HepG2 (cell line): Measurements from ENCODE around the gene TCERG1. TPM values are rescaled to one million over a fixed set of nuclear protein-coding genes. Genes with fewer than 3 reads are reported as not detected.
A peak's percentile ranks its signal among the peaks of the same experiment; 100 is the strongest.

Source experiments
- AHR ChIP-seq: IDR thresholded peaks from 2 replicates; pipeline ENCODE4 v1.6.1; 2018; ENCODE audit warnings: missing genetic modification reagents, missing compliant biosample characterization
- DNMT1 ChIP-seq: sonication (generic); formaldehyde crosslinking; IDR thresholded peaks from 2 replicates; pipeline ENCODE4 v1.5.1; 2020; ENCODE audit warnings: mild to moderate bottlenecking, missing genetic modification reagents
- E2F5 ChIP-seq: sonication (generic); formaldehyde crosslinking; conservative IDR thresholded peaks from 2 replicates; pipeline ENCODE4 v1.4.0; 2020; ENCODE audit warnings: missing genetic modification reagents
- FOXM1 ChIP-seq: sonication (generic); formaldehyde crosslinking; IDR thresholded peaks from 2 replicates; pipeline ENCODE4 v1.5.0; 2020; ENCODE audit warnings: missing genetic modification reagents
- KDM5B ChIP-seq: sonication (generic); formaldehyde crosslinking; IDR thresholded peaks from 2 replicates; pipeline ENCODE4 v1.4.0; 2020; ENCODE audit warnings: missing genetic modification reagents, mild to moderate bottlenecking, borderline replicate concordance
- NFKB2 ChIP-seq: sonication (generic); formaldehyde crosslinking; IDR thresholded peaks from 2 replicates; pipeline ENCODE4 v1.4.0; 2020; ENCODE audit warnings: missing genetic modification reagents, borderline replicate concordance
- NRL ChIP-seq: sonication (generic); formaldehyde crosslinking; IDR thresholded peaks from 2 replicates; pipeline ENCODE4 v1.5.0; 2020; ENCODE audit warnings: missing genetic modification reagents, mild to moderate bottlenecking, moderate library complexity, borderline replicate concordance
- RCOR2 ChIP-seq: IDR thresholded peaks from 2 replicates; pipeline ENCODE4 v1.6.1; 2016; ENCODE audit warnings: missing biosample characterization, missing genetic modification reagents
- RXRA ChIP-seq: sonication (generic); formaldehyde crosslinking; IDR thresholded peaks from 2 replicates; pipeline ENCODE4 v1.5.1; 2020; ENCODE audit warnings: missing genetic modification reagents
- SIN3B ChIP-seq: fragments of 150-350 bp; IDR thresholded peaks from 2 replicates; pipeline ENCODE4 v1.6.1; 2014; ENCODE audit warnings: low read length
- TBX2 ChIP-seq: sonication (generic); formaldehyde crosslinking; IDR thresholded peaks from 2 replicates; pipeline ENCODE4 v1.5.0; 2020; ENCODE audit warnings: missing genetic modification reagents, mild to moderate bottlenecking, borderline replicate concordance
- ZNF235 ChIP-seq: sonication (generic); formaldehyde crosslinking; IDR thresholded peaks from 2 replicates; pipeline ENCODE4 v1.8.1; 2023; ENCODE audit warnings: mild to moderate bottlenecking, missing genetic modification reagents, borderline replicate concordance
- ZNF280D ChIP-seq: sonication (generic); formaldehyde crosslinking; IDR thresholded peaks from 2 replicates; pipeline ENCODE4 v1.5.1; 2020; ENCODE audit warnings: mild to moderate bottlenecking, missing genetic modification reagents
- ZNF30 ChIP-seq: sonication (generic); formaldehyde crosslinking; IDR thresholded peaks from 2 replicates; pipeline ENCODE4 v1.5.0; 2020; ENCODE audit warnings: mild to moderate bottlenecking, missing genetic modification reagents
- ZNF446 ChIP-seq: sonication (generic); formaldehyde crosslinking; IDR thresholded peaks from 2 replicates; pipeline ENCODE4 v1.5.0; 2020; ENCODE audit warnings: mild to moderate bottlenecking, missing genetic modification reagents
- ZNF557 ChIP-seq: sonication (generic); formaldehyde crosslinking; IDR thresholded peaks from 2 replicates; pipeline ENCODE4 v1.4.0; 2020; ENCODE audit warnings: missing genetic modification reagents
- ZNF83 ChIP-seq: sonication (generic); formaldehyde crosslinking; IDR thresholded peaks from 2 replicates; pipeline ENCODE4 v1.4.0; 2020; ENCODE audit warnings: missing genetic modification reagents, mild to moderate bottlenecking, borderline replicate concordance
- polyA plus RNA-seq, 8 experiments: library from polyadenylated mRNA; depleted of rRNA in 3 of 8; stranded (reverse) in 7 of 8; unstranded in 1 of 8; fragments of >200 nt; fragmentation: Illumina TruSeq in 4 of 8; extraction: Trizol in 4 of 8; gene quantifications; 2 replicates each; pipeline versions ENCODE4 v1.2.1 to v1.2.3, GENCODE V29; 2011 to 2016; ENCODE audit warnings: low read depth in 4 of 8, missing spikeins in 1 of 8, mixed read lengths in 1 of 8; ENCODE audit not compliant: insufficient read depth in 1 of 8
- total RNA-seq, 5 experiments: library from RNA; depleted of rRNA; stranded (reverse); fragments of >200 nt; fragmentation: Illumina TruSeq; extraction: Trizol; gene quantifications; 2 replicates each; pipeline ENCODE4 v1.2.3, GENCODE V29; 2016; ENCODE audit warnings: low read depth in 1 of 5
- TF ChIP-seq, protein P1 (sequence below): IDR thresholded peaks from 2 replicates; pipeline ENCODE4 v1.6.1; 2018; ENCODE audit warnings: missing genetic modification reagents, mild to moderate bottlenecking, missing compliant biosample characterization
- TF ChIP-seq, protein P2 (sequence below): IDR thresholded peaks from 2 replicates; pipeline ENCODE4 v1.6.1; 2016
- TF ChIP-seq, protein P3 (sequence below): sonication (generic); formaldehyde crosslinking; IDR thresholded peaks from 2 replicates; pipeline ENCODE4 v1.5.1; 2020; ENCODE audit warnings: mild to moderate bottlenecking, missing genetic modification reagents, moderate library complexity

Gene TCERG1
- total and polyA plus RNA-seq, 2 of the 13 experiments (the other 11 are each of a cell fraction or from before 2014, with no cell fraction given), result 71.7 to 86.6 TPM

DNA sequence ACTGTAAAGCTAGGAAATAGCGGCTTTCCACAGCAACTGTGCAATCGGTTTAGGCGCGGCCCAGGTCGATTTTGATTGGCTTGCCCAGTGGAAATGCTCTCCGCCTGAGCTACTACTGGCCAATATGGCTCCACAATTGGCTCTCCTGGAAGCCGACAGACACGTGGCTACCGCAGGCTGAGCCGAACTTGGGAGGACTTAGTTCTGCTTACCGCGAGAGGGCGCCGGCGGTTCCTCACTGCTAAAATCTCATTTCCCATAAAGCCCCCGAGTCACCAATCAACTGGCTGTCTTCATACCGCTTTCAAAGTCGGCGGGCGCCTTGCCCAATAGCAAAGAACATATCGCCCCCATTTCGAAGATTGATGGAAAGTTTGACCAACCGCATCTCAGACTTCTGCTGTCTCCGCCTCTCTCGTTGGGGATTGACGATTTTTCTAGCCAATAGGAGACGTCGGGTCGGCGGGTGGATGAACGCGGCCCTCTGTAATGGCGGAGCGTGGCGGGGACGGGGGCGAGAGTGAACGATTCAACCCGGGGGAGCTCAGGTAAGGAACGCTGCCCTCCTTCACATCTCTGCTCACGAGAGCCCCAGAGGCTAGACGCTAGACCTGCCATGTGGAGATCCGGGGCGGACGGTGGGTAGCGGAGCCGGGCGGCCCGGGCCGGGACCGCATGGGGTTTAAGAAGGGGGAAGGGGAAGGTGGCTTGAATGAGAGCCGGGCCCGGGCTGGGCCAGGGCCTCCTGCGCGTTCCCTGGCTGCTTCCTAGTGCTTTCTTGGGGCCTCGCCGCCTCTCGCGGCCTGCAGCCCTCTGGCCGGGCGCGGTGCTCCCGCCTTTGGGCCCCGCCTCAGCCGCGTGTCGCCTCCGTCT lies at the start of gene TCERG1 (continued):
- TF ChIP-seq TBX2 (CRISPR knock-in tag) (peak; percentile 68; the same call in 1 of the 2 replicates), ZNF446 (CRISPR knock-in tag) (no peak), RCOR2 (peak; percentile 49; the same call in 1 of the 2 replicates), KDM5B (CRISPR knock-in tag) (peak; percentile 74; the same call in 1 of the 2 replicates), NRL (CRISPR knock-in tag) (no peak), ZNF280D (CRISPR knock-in tag) (peak; percentile 64; the same call in 1 of the 2 replicates), ZNF557 (0 out of 2 replicates have a peak, but pooled peaks have one; percentile 53), ZNF30 (CRISPR knock-in tag) (no peak), NFKB2 (peak; percentile 83; the same call in 1 of the 2 replicates), E2F5 (CRISPR knock-in tag) (0 out of 2 replicates have a peak, but pooled peaks have one; percentile 48), DNMT1 (no peak), ZNF83 (0 out of 2 replicates have a peak, but pooled peaks have one; percentile 39), FOXM1 (CRISPR knock-in tag) (0 out of 2 replicates have a peak, but pooled peaks have one; percentile 32), RXRA (CRISPR knock-in tag) (0 out of 2 replicates have a peak, but pooled peaks have one; percentile 24), AHR (0 out of 2 replicates have a peak, but pooled peaks have one; percentile 16), ZNF235 (CRISPR knock-in tag) (0 out of 2 replicates have a peak, but pooled peaks have one; percentile 22), SIN3B (peak; percentile 67; the same call in 1 of the 2 replicates)
- TF ChIP-seq, protein P1, sequence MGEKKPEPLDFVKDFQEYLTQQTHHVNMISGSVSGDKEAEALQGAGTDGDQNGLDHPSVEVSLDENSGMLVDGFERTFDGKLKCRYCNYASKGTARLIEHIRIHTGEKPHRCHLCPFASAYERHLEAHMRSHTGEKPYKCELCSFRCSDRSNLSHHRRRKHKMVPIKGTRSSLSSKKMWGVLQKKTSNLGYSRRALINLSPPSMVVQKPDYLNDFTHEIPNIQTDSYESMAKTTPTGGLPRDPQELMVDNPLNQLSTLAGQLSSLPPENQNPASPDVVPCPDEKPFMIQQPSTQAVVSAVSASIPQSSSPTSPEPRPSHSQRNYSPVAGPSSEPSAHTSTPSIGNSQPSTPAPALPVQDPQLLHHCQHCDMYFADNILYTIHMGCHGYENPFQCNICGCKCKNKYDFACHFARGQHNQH, result peak; percentile 81
- TF ChIP-seq, protein P2, sequence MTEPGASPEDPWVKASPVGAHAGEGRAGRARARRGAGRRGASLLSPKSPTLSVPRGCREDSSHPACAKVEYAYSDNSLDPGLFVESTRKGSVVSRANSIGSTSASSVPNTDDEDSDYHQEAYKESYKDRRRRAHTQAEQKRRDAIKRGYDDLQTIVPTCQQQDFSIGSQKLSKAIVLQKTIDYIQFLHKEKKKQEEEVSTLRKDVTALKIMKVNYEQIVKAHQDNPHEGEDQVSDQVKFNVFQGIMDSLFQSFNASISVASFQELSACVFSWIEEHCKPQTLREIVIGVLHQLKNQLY (CRISPR knock-in tag), result peak; percentile 41; the same call in 1 of the 2 replicates
- TF ChIP-seq, protein P3, sequence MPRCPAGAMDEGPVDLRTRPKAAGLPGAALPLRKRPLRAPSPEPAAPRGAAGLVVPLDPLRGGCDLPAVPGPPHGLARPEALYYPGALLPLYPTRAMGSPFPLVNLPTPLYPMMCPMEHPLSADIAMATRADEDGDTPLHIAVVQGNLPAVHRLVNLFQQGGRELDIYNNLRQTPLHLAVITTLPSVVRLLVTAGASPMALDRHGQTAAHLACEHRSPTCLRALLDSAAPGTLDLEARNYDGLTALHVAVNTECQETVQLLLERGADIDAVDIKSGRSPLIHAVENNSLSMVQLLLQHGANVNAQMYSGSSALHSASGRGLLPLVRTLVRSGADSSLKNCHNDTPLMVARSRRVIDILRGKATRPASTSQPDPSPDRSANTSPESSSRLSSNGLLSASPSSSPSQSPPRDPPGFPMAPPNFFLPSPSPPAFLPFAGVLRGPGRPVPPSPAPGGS (CRISPR knock-in tag), result no peak
